ENCODE measurements around the gene B4GALNT1.
"Not testable (repeated sequence)": the region's sequence is repeated elsewhere in the genome, so short reads cannot be mapped to it uniquely, and the experiment has no call there.

B4GALNT1 gene

GRCh38 chr12:57632958-57633840 is at the start of gene B4GALNT1:
B4GALNT1 (minus strand) TSS chr12:57633201; CDS start chr12:57632132, 1,069 bp downstream.
- DNase-seq (ENCODE audit: low read depth in 3 of 3): no peak

- no peak for DNase-seq (ENCODE audit: low read depth in 3 of 3)
Measured at GRCh38 chr12:57679697-57680096, 46.7 kb upstream of the B4GALNT1 start.

GRCh38 chr12:57677947-57678346 is 44.9 kb upstream of the B4GALNT1 start:
- not testable (repeated sequence) for DNase-seq (ENCODE audit: low read depth in 3 of 3)

GRCh38 chr12:57674691-57675090 is 41.7 kb upstream of the B4GALNT1 start:
- DNase-seq (ENCODE audit: low read depth in 3 of 3): no peak

GRCh38 chr12:57672801-57673200 is 39.8 kb upstream of the B4GALNT1 start:
- no peak for DNase-seq (ENCODE audit: low read depth in 3 of 3)

GRCh38 chr12:57671811-57672210 is 38.8 kb upstream of the B4GALNT1 start:
- DNase-seq (ENCODE audit: low read depth in 3 of 3): not testable (repeated sequence)

GRCh38 chr12:57669691-57670090 is 36.7 kb upstream of the B4GALNT1 start:
- not testable (repeated sequence) for DNase-seq (ENCODE audit: low read depth in 3 of 3)

GRCh38 chr12:57666897-57667296 is 33.9 kb upstream of the B4GALNT1 start:
- no peak for DNase-seq (ENCODE audit: low read depth in 3 of 3)

GRCh38 chr12:57665066-57665820 is 32.2 kb upstream of the B4GALNT1 start:
- not testable (repeated sequence) for DNase-seq (ENCODE audit: low read depth in 3 of 3)

GRCh38 chr12:57661376-57661775 is 28.4 kb upstream of the B4GALNT1 start:
- no peak for DNase-seq (ENCODE audit: low read depth in 3 of 3)

GRCh38 chr12:57658890-57659289 is 25.9 kb upstream of the B4GALNT1 start:
- DNase-seq (ENCODE audit: low read depth in 3 of 3): no peak

- DNase-seq (ENCODE audit: low read depth in 3 of 3): no peak
Measured at GRCh38 chr12:57657744-57658143, 24.7 kb upstream of the B4GALNT1 start.

GRCh38 chr12:57656408-57656807 is 23.4 kb upstream of the B4GALNT1 start:
- not testable (repeated sequence) for DNase-seq (ENCODE audit: low read depth in 3 of 3)

- DNase-seq (ENCODE audit: low read depth in 3 of 3): no peak
Measured at GRCh38 chr12:57655541-57656240, 22.7 kb upstream of the B4GALNT1 start.

- no peak for DNase-seq (ENCODE audit: low read depth in 3 of 3)
Measured at GRCh38 chr12:57654042-57654441, 21.0 kb upstream of the B4GALNT1 start.

- not testable (repeated sequence) for DNase-seq (ENCODE audit: low read depth in 3 of 3)
Measured at GRCh38 chr12:57646659-57647049, 13.7 kb upstream of the B4GALNT1 start.

- not testable (repeated sequence) for DNase-seq (ENCODE audit: low read depth in 3 of 3)
Measured at GRCh38 chr12:57645990-57646658, 13.1 kb upstream of the B4GALNT1 start.

GRCh38 chr12:57641699-57642442 is 8.9 kb upstream of the B4GALNT1 start:
- no peak for DNase-seq (ENCODE audit: low read depth in 3 of 3)

GRCh38 chr12:57640175-57641042 is 7.4 kb upstream of the B4GALNT1 start:
- DNase-seq (ENCODE audit: low read depth in 3 of 3): no peak

GRCh38 chr12:57638096-57638495 is 5.1 kb upstream of the B4GALNT1 start:
- DNase-seq (ENCODE audit: low read depth in 3 of 3): no peak
